Astrocyte of the spinal cord (primary cell): ENCODE data around the gene SAMD1.
A peak's percentile ranks its signal among the peaks of the same experiment; 100 is the strongest.

Source experiments
- DNase-seq: peaks from one replicate; pipeline ENCODE4 v3.0.0; 2011; ENCODE audit warnings: low read depth, low spot score
- H3K4me3 ChIP-seq: 2 replicates; pipeline ENCODE4 v1.5.1; 2011; ENCODE audit warnings: low read depth, mild to moderate bottlenecking, low read length, moderate library complexity
- in situ Hi-C: cut with HindIII; loops from 2 replicates; pipeline ENCODE4 v1.10.0; 2017; ENCODE audit warnings: low sequenced_read_pairs
- TF ChIP-seq, protein P1 (sequence below): IDR thresholded peaks from 2 replicates; pipeline ENCODE4 v1.5.1; 2012; ENCODE audit warnings: low read depth, mild to moderate bottlenecking, low read length, inconsistent platforms

The SAMD1 gene

GRCh38 chr19:14107581-14108461 lies 17.3 kb upstream of the SAMD1 start:
- in situ Hi-C loops = no loop called here
- TF ChIP-seq, protein P1, sequence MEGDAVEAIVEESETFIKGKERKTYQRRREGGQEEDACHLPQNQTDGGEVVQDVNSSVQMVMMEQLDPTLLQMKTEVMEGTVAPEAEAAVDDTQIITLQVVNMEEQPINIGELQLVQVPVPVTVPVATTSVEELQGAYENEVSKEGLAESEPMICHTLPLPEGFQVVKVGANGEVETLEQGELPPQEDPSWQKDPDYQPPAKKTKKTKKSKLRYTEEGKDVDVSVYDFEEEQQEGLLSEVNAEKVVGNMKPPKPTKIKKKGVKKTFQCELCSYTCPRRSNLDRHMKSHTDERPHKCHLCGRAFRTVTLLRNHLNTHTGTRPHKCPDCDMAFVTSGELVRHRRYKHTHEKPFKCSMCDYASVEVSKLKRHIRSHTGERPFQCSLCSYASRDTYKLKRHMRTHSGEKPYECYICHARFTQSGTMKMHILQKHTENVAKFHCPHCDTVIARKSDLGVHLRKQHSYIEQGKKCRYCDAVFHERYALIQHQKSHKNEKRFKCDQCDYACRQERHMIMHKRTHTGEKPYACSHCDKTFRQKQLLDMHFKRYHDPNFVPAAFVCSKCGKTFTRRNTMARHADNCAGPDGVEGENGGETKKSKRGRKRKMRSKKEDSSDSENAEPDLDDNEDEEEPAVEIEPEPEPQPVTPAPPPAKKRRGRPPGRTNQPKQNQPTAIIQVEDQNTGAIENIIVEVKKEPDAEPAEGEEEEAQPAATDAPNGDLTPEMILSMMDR = no peak
- DNase-seq = peak; percentile 51
- H3K4me3 ChIP-seq = no peak overlapping the region

- DNase-seq = no peak
- in situ Hi-C loops = no loop called here
Measured at GRCh38 chr19:14106840-14107239, 16.3 kb upstream of the SAMD1 start.

GRCh38 chr19:14105680-14106079 lies 15.1 kb upstream of the SAMD1 start:
- TF ChIP-seq, protein P1 = no peak
- H3K4me3 ChIP-seq = no peak overlapping the region
- in situ Hi-C loops = no loop called here
- DNase-seq = no peak

More at GRCh38 chr19:14106840-14107239, 16.3 kb upstream of the SAMD1 start:
- no peak overlapping the region for H3K4me3 ChIP-seq
- TF ChIP-seq, protein P1 = no peak

- no peak overlapping the region for H3K4me3 ChIP-seq
- no peak for DNase-seq
- TF ChIP-seq, protein P1 = no peak
- in situ Hi-C loops = no loop called here
Measured at GRCh38 chr19:14103310-14103709, 12.8 kb upstream of the SAMD1 start.

DNA sequence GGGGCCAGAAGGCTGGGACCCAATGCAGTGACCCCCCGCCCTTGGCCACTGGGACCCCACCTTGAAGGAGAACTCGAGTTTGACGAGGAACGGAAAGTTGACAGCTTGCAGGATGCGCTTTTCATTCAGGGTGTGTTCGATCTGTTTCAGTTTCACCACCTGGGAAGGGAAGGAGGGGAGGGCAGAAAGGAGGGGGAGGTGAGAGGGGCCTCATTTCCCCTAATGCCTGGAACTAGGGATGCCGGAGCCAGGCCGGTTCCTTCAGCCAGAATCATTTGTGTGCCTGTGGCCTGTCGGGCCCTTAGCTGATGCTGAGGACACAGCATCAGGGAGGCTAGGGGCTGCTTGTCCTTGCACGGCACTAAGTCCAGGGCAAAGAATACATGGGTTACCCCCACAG lies 12.2 kb upstream of the SAMD1 start:
- DNase-seq = no peak
- H3K4me3 ChIP-seq = no peak overlapping the region
- in situ Hi-C loops = no loop called here
- TF ChIP-seq, protein P1 = no peak

DNA sequence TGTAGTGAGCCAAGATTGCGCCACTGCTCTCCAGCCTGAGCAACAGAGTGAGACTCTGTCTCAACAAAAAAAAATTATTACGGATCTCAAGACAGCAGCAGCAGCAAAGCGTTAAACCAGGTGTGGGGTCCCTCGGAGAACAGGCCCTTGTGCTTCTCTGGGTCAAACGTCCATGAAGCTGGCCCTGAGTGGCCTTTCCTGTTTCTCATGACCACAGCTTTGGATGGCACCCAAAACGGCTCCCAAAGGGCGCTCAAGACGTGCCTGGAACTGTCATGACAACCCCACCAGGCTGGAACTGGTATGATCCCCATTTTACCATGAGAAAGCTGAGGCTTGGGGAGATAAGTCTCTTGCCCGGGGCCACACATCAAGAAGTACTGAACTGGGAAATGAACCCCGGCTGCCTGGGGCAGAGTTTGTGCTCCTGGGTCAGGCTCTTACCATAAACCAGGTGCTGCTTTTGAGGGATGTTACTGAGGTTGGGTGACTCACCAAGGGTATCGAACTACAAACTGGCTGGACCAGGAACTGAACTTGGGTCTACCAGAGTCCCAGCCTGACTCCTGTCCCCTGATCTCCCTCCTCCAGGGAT lies 11.6 kb upstream of the SAMD1 start:
- TF ChIP-seq, protein P1 = no peak
- no peak overlapping the region for H3K4me3 ChIP-seq
- in situ Hi-C loops = no loop called here
- no peak for DNase-seq
